SU-DHL-6 (cell line): ENCODE results near the gene ACBD3.

Source experiments
- H2AFZ ChIP-seq: fragments of 200-600 bp; sonication (generic); 2 replicates; pipeline ENCODE4 v1.6.1; 2014; ENCODE audit warnings: low read depth, mild to moderate bottlenecking, moderate library complexity, mixed read lengths, antibody characterized with exemption, low read length; ENCODE audit not compliant: severe bottlenecking
- H3F3A ChIP-seq: fragments of 200-600 bp; shearing (Covaris generic); 2 replicates; pipeline ENCODE4 v1.6.0; 2016; ENCODE audit warnings: antibody characterized with exemption, mild to moderate bottlenecking; ENCODE audit not compliant: insufficient read depth
- H3K27ac ChIP-seq: fragments of 200-600 bp; sonication (generic); 2 replicates; pipeline ENCODE4 v1.5.1; 2016; ENCODE audit warnings: low read depth, mild to moderate bottlenecking, low read length, moderate library complexity, mixed read lengths
- H3K27me3 ChIP-seq: fragments of 200-600 bp; sonication (generic), shearing (Covaris generic); 2 replicates; pipeline ENCODE4 v1.6.0; 2014; ENCODE audit warnings: mild to moderate bottlenecking, low read length
- H3K36me3 ChIP-seq: fragments of 200-600 bp; sonication (generic); 2 replicates; pipeline ENCODE4 v1.6.1; 2014; ENCODE audit warnings: mild to moderate bottlenecking, low read length, mixed read lengths
- H3K4me2 ChIP-seq: fragments of 300-600, 200-600 bp; shearing (Covaris generic), sonication (generic); 2 replicates; pipeline ENCODE4 v1.6.0; 2014; ENCODE audit warnings: low read length, low read depth, mild to moderate bottlenecking; ENCODE audit not compliant: poor library complexity, severe bottlenecking
- H3K4me3 ChIP-seq: fragments of 200-600 bp; sonication (generic); 2 replicates; pipeline ENCODE4 v1.5.1; 2014; ENCODE audit warnings: antibody characterized with exemption, low read length, mild to moderate bottlenecking, mixed read lengths; ENCODE audit not compliant: insufficient read depth, poor library complexity, severe bottlenecking
- H3K79me2 ChIP-seq: fragments of 200-600 bp; sonication (generic); 2 replicates; pipeline ENCODE4 v1.6.1; 2014; ENCODE audit warnings: mild to moderate bottlenecking, low read length, moderate library complexity; ENCODE audit not compliant: insufficient read depth
- H3K9ac ChIP-seq: fragments of 200-600 bp; sonication (generic); 2 replicates; pipeline ENCODE4 v1.7.0; 2014; ENCODE audit warnings: mild to moderate bottlenecking, low read length
- H3K9me2 ChIP-seq: fragments of 200-600 bp; sonication (generic); replicated peaks from 2 replicates; pipeline ENCODE4 v1.6.1; 2014; ENCODE audit warnings: low read length; ENCODE audit not compliant: insufficient read depth
- H3K9me3 ChIP-seq: fragments of 200-600 bp; sonication (generic); 2 replicates; pipeline ENCODE4 v1.6.1; 2014; ENCODE audit warnings: low read length, mixed read lengths; ENCODE audit not compliant: insufficient read depth
- H4K20me1 ChIP-seq: fragments of 200-600 bp; sonication (generic); 2 replicates; pipeline ENCODE4 v1.6.1; 2014; ENCODE audit warnings: low read depth, mild to moderate bottlenecking, antibody characterized with exemption, low read length, moderate library complexity, mixed read lengths
- CTCF ChIP-seq: fragments of 200-600 bp; sonication (generic); IDR thresholded peaks from one replicate; pipeline ENCODE4 v1.5.1; 2017; ENCODE audit warnings: antibody characterized with exemption, mild to moderate bottlenecking, low read length, moderate library complexity; ENCODE audit not compliant: insufficient read depth, poor library complexity, severe bottlenecking
- EZH2phosphoT487 ChIP-seq: fragments of 200-600 bp; sonication (generic), shearing (Covaris generic); conservative IDR thresholded peaks from 2 replicates; pipeline ENCODE4 v1.6.1; 2018; ENCODE audit warnings: mild to moderate bottlenecking, antibody characterized with exemption, low read length, moderate library complexity, mixed read lengths

Gene ACBD3

GRCh38 chr1:226144045-226144444, 42.5 kb downstream of the ACBD3 start:
- H3K4me2 ChIP-seq, result no peak overlapping the region
- no peak overlapping the region for H3K27ac ChIP-seq
- H3K9ac ChIP-seq, result no peak overlapping the region
- H3K79me2 ChIP-seq, result no peaks in the 10 kb centered on the region
- H3F3A ChIP-seq, result peaks cover 25% of the 10 kb centered on the region; the same call in 1 of the 2 replicates
- H3K9me2 ChIP-seq, result no peaks in the 10 kb centered on the region
- H3K4me3 ChIP-seq, result no peak overlapping the region
- TF ChIP-seq EZH2phosphoT487 (no peak), CTCF (no peak)
- H3K27me3 ChIP-seq, result no peaks in the 10 kb centered on the region
- H4K20me1 ChIP-seq, result no peaks in the 10 kb centered on the region
- H2AFZ ChIP-seq, result no peak overlapping the region
- H3K9me3 ChIP-seq, result no peaks in the 10 kb centered on the region
- H3K36me3 ChIP-seq, result peaks cover 17% of the 10 kb centered on the region; the same call in 1 of the 2 replicates

- TF ChIP-seq EZH2phosphoT487 (no peak), CTCF (no peak)
- no peak overlapping the region for H3K4me2 ChIP-seq
- H3K9me2 ChIP-seq, result no peaks in the 10 kb centered on the region
- no peaks in the 10 kb centered on the region for H3F3A ChIP-seq
- H3K36me3 ChIP-seq, result no peaks in the 10 kb centered on the region
- no peaks in the 10 kb centered on the region for H3K79me2 ChIP-seq
- no peak overlapping the region for H3K9ac ChIP-seq
- no peaks in the 10 kb centered on the region for H4K20me1 ChIP-seq
- no peaks in the 10 kb centered on the region for H3K27me3 ChIP-seq
- no peak overlapping the region for H3K4me3 ChIP-seq
- H3K9me3 ChIP-seq, result no peaks in the 10 kb centered on the region
- no peak overlapping the region for H3K27ac ChIP-seq
- no peak overlapping the region for H2AFZ ChIP-seq
Measured at GRCh38 chr1:226135709-226136108, 50.8 kb downstream of the ACBD3 start.

GRCh38 chr1:226135059-226135651, 51.4 kb downstream of the ACBD3 start:
- TF ChIP-seq EZH2phosphoT487, result no peak
- TF ChIP-seq CTCF, result no peak
- Histone ChIP-seq H3K27me3 (no peaks in the 10 kb centered on the region), H3K4me3 (no peak overlapping the region), H3K36me3 (no peaks in the 10 kb centered on the region), H3K27ac (no peak overlapping the region), H3F3A (no peaks in the 10 kb centered on the region), H2AFZ (no peak overlapping the region), H3K9me3 (no peaks in the 10 kb centered on the region), H3K79me2 (no peaks in the 10 kb centered on the region), H3K9me2 (no peaks in the 10 kb centered on the region), H3K4me2 (no peak overlapping the region), H4K20me1 (no peaks in the 10 kb centered on the region), H3K9ac (no peak overlapping the region)
